HEK293 (cell line): ENCODE results near the gene THRA.

Source experiments
- IKZF3 ChIP-seq: fragments of 450-650 bp; IDR thresholded peaks from 2 replicates; pipeline ENCODE4 v1.5.0; 2018; ENCODE audit warnings: missing biosample characterization, mild to moderate bottlenecking, missing genetic modification characterization, moderate library complexity
- KLF10 ChIP-seq: fragments of 450-650 bp; IDR thresholded peaks from 2 replicates; pipeline ENCODE4 v1.5.1; 2018; ENCODE audit warnings: missing biosample characterization, mild to moderate bottlenecking, missing genetic modification characterization
- KLF7 ChIP-seq: fragments of 450-650 bp; formaldehyde crosslinking; IDR thresholded peaks from 2 replicates; pipeline ENCODE4 v1.5.1; 2016; ENCODE audit warnings: missing biosample characterization, missing genetic modification characterization, borderline replicate concordance
- SALL2 ChIP-seq: fragments of 450-650 bp; formaldehyde crosslinking; IDR thresholded peaks from 2 replicates; pipeline ENCODE4 v1.5.0; 2017; ENCODE audit warnings: missing biosample characterization, mild to moderate bottlenecking, missing genetic modification characterization, borderline replicate concordance
- TCF7L2 ChIP-seq: IDR thresholded peaks from 2 replicates; pipeline ENCODE4 v1.6.1; 2011; ENCODE audit warnings: low read depth, mild to moderate bottlenecking, inconsistent platforms, low read length, moderate library complexity, borderline replicate concordance
- ZNF155 ChIP-seq: fragments of 450-650 bp; formaldehyde crosslinking; IDR thresholded peaks from 2 replicates; pipeline ENCODE4 v1.5.1; 2016; ENCODE audit warnings: missing biosample characterization, missing genetic modification characterization
- ZNF16 ChIP-seq: fragments of 450-650 bp; formaldehyde crosslinking; IDR thresholded peaks from 2 replicates; pipeline ENCODE4 v1.5.1; 2016; ENCODE audit warnings: low read depth, missing biosample characterization, missing genetic modification characterization
- ZNF214 ChIP-seq: fragments of 450-650 bp; formaldehyde crosslinking; IDR thresholded peaks from 2 replicates; pipeline ENCODE4 v1.5.1; 2017; ENCODE audit warnings: missing biosample characterization, mild to moderate bottlenecking, missing genetic modification characterization, borderline replicate concordance
- ZNF248 ChIP-seq: fragments of 450-650 bp; formaldehyde crosslinking; IDR thresholded peaks from 2 replicates; pipeline ENCODE4 v1.5.1; 2017; ENCODE audit warnings: missing biosample characterization, missing genetic modification characterization
- ZNF292 ChIP-seq: fragments of 450-650 bp; formaldehyde crosslinking; IDR thresholded peaks from 2 replicates; pipeline ENCODE4 v1.5.1; 2016; ENCODE audit warnings: low read depth, missing biosample characterization, missing genetic modification characterization, borderline replicate concordance
- ZNF341 ChIP-seq: fragments of 450-650 bp; formaldehyde crosslinking; IDR thresholded peaks from 2 replicates; pipeline ENCODE4; 2016; ENCODE audit warnings: low read depth, missing biosample characterization, missing genetic modification characterization
- ZNF354C ChIP-seq: fragments of 450-650 bp; formaldehyde crosslinking; IDR thresholded peaks from 2 replicates; pipeline ENCODE4 v1.5.1; 2016; ENCODE audit warnings: missing biosample characterization, missing genetic modification characterization, low read depth, borderline replicate concordance
- ZNF366 ChIP-seq: fragments of 450-650 bp; formaldehyde crosslinking; conservative IDR thresholded peaks from 2 replicates; pipeline ENCODE4 v1.5.1; 2016; ENCODE audit warnings: missing biosample characterization, missing genetic modification characterization
- ZNF391 ChIP-seq: fragments of 450-650 bp; formaldehyde crosslinking; IDR thresholded peaks from 2 replicates; pipeline ENCODE4 v1.5.1; 2016; ENCODE audit warnings: low read depth, missing biosample characterization, missing genetic modification characterization, borderline replicate concordance
- ZNF394 ChIP-seq: fragments of 450-650 bp; formaldehyde crosslinking; IDR thresholded peaks from 2 replicates; pipeline ENCODE4 v1.5.1; 2016; ENCODE audit warnings: missing biosample characterization, missing genetic modification characterization, mild to moderate bottlenecking, moderate library complexity, borderline replicate concordance
- ZNF426 ChIP-seq: fragments of 450-650 bp; formaldehyde crosslinking; IDR thresholded peaks from 2 replicates; pipeline ENCODE4 v1.5.1; 2017; ENCODE audit warnings: missing biosample characterization, missing genetic modification characterization, mild to moderate bottlenecking, inconsistent platforms, moderate library complexity
- ZNF626 ChIP-seq: fragments of 450-650 bp; sonication (Bioruptor Pico); formaldehyde crosslinking; IDR thresholded peaks from 2 replicates; pipeline ENCODE4 v1.5.1; 2018; ENCODE audit warnings: missing biosample characterization, missing genetic modification characterization, inconsistent platforms
- ZNF660 ChIP-seq: fragments of 450-650 bp; IDR thresholded peaks from 2 replicates; pipeline ENCODE4 v1.5.1; 2018; ENCODE audit warnings: missing biosample characterization, mild to moderate bottlenecking, missing genetic modification characterization
- ZNF670 ChIP-seq: fragments of 450-650 bp; formaldehyde crosslinking; IDR thresholded peaks from 2 replicates; pipeline ENCODE4 v1.5.1; 2016; ENCODE audit warnings: missing biosample characterization, missing genetic modification characterization, low read depth
- ZNF792 ChIP-seq: fragments of 450-650 bp; formaldehyde crosslinking; IDR thresholded peaks from 2 replicates; pipeline ENCODE4 v1.5.1; 2016; ENCODE audit warnings: missing biosample characterization, missing genetic modification characterization
- ZNF837 ChIP-seq: fragments of 450-650 bp; formaldehyde crosslinking; IDR thresholded peaks from 2 replicates; pipeline ENCODE4 v1.5.1; 2016; ENCODE audit warnings: missing biosample characterization, missing genetic modification characterization
- TF ChIP-seq, protein P1 (sequence below): fragments of 450-650 bp; formaldehyde crosslinking; IDR thresholded peaks from 2 replicates; pipeline ENCODE4 v1.5.1; 2016; ENCODE audit warnings: missing biosample characterization, missing genetic modification characterization
- TF ChIP-seq, protein P2 (sequence below): fragments of 450-650 bp; formaldehyde crosslinking; IDR thresholded peaks from 2 replicates; pipeline ENCODE4 v1.5.1; 2017; ENCODE audit warnings: missing biosample characterization, missing genetic modification characterization
- TF ChIP-seq, protein P3 (sequence below): IDR thresholded peaks from 2 replicates; pipeline ENCODE4 v1.6.1; 2011; ENCODE audit warnings: mild to moderate bottlenecking, low read depth, low read length, borderline replicate concordance
- TF ChIP-seq, protein P4 (sequence below): fragments of 450-650 bp; formaldehyde crosslinking; IDR thresholded peaks from 2 replicates; pipeline ENCODE4 v1.5.1; 2016; ENCODE audit warnings: missing biosample characterization, missing genetic modification characterization, borderline replicate concordance
- TF ChIP-seq, protein P5 (sequence below): fragments of 450-650 bp; formaldehyde crosslinking; IDR thresholded peaks from 2 replicates; pipeline ENCODE4 v1.5.1; 2016; ENCODE audit warnings: missing biosample characterization, missing genetic modification characterization
- TF ChIP-seq, protein P6 (sequence below): fragments of 450-650 bp; IDR thresholded peaks from 2 replicates; pipeline ENCODE4 v1.5.1; 2018; ENCODE audit warnings: missing biosample characterization, missing genetic modification characterization

Gene THRA

DNA sequence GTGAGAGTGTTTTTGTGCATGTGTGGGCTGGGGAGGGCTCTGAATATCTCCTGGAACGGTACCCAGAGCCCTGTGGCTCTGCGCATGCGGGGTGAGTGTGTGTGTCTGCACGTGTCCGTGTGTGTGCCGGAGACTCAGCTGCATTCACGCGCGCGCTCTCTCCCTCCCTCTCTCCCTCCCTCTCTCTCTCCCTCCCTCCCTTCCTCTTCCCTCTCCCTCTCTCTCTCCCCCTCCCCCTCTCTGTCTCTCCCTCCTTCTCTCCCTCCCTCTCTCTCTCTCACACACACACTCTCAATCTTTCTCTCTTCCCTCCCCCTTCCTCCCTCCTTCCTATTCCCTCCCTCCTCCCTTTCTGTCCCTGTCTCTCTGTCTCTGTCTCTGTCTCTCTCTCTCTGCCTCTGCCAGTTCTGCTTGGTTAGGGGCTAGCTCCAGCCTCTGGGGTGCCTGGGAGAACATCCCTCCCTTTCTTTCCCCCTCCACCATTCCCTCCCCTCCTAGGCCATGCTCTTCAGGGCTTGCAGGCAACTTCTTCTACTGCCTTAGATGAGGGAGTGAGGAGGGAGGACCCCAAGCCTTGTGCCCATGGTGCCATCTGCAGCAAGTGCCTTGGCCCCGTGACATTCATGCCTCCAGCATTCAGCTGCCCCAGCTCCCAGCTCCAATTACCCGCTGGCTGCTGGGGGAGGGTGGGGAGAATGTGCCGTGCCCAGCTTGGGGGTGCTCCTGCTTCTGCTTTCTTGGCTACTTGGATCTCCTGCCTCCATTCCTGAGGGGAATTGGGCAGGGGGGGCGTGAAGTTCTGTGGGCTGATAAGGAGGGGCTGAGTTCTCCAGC lies 6.4 kb downstream of the THRA start (continued):
- TF ChIP-seq, protein P1, sequence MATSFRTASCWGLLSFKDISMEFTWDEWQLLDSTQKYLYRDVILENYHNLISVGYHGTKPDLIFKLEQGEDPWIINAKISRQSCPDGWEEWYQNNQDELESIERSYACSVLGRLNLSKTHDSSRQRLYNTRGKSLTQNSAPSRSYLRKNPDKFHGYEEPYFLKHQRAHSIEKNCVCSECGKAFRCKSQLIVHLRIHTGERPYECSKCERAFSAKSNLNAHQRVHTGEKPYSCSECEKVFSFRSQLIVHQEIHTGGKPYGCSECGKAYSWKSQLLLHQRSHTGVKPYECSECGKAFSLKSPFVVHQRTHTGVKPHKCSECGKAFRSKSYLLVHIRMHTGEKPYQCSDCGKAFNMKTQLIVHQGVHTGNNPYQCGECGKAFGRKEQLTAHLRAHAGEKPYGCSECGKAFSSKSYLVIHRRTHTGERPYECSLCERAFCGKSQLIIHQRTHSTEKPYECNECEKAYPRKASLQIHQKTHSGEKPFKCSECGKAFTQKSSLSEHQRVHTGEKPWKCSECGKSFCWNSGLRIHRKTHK (tag by site-specific recombination): no peak
- TF ChIP-seq ZNF391 (tag by site-specific recombination) (peak; percentile 86), ZNF248 (no peak), ZNF426 (tag by site-specific recombination) (no peak), KLF10 (no peak), ZNF155 (tag by site-specific recombination) (no peak), ZNF341 (no peak; the same call in 1 of the 2 replicates), ZNF366 (peak; percentile 99), ZNF626 (no peak), IKZF3 (tag by site-specific recombination) (0 out of 2 replicates have a peak, but pooled peaks have one; percentile 26), ZNF354C (tag by site-specific recombination) (no peak), KLF7 (tag by site-specific recombination) (peak; percentile 77; the same call in 1 of the 2 replicates), ZNF292 (no peak), ZNF16 (no peak), ZNF670 (tag by site-specific recombination) (no peak), SALL2 (tag by site-specific recombination) (no peak), ZNF792 (tag by site-specific recombination) (0 out of 2 replicates have a peak, but pooled peaks have one; percentile 43), ZNF837 (no peak), ZNF660 (tag by site-specific recombination) (no peak), TCF7L2 (no peak), ZNF214 (tag by site-specific recombination) (no peak), ZNF394 (tag by site-specific recombination) (no peak)
- TF ChIP-seq, protein P2, sequence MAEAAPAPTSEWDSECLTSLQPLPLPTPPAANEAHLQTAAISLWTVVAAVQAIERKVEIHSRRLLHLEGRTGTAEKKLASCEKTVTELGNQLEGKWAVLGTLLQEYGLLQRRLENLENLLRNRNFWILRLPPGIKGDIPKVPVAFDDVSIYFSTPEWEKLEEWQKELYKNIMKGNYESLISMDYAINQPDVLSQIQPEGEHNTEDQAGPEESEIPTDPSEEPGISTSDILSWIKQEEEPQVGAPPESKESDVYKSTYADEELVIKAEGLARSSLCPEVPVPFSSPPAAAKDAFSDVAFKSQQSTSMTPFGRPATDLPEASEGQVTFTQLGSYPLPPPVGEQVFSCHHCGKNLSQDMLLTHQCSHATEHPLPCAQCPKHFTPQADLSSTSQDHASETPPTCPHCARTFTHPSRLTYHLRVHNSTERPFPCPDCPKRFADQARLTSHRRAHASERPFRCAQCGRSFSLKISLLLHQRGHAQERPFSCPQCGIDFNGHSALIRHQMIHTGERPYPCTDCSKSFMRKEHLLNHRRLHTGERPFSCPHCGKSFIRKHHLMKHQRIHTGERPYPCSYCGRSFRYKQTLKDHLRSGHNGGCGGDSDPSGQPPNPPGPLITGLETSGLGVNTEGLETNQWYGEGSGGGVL (tag by site-specific recombination): peak; percentile 99
- TF ChIP-seq, protein P3, sequence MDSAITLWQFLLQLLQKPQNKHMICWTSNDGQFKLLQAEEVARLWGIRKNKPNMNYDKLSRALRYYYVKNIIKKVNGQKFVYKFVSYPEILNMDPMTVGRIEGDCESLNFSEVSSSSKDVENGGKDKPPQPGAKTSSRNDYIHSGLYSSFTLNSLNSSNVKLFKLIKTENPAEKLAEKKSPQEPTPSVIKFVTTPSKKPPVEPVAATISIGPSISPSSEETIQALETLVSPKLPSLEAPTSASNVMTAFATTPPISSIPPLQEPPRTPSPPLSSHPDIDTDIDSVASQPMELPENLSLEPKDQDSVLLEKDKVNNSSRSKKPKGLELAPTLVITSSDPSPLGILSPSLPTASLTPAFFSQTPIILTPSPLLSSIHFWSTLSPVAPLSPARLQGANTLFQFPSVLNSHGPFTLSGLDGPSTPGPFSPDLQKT: no peak
- TF ChIP-seq, protein P4, sequence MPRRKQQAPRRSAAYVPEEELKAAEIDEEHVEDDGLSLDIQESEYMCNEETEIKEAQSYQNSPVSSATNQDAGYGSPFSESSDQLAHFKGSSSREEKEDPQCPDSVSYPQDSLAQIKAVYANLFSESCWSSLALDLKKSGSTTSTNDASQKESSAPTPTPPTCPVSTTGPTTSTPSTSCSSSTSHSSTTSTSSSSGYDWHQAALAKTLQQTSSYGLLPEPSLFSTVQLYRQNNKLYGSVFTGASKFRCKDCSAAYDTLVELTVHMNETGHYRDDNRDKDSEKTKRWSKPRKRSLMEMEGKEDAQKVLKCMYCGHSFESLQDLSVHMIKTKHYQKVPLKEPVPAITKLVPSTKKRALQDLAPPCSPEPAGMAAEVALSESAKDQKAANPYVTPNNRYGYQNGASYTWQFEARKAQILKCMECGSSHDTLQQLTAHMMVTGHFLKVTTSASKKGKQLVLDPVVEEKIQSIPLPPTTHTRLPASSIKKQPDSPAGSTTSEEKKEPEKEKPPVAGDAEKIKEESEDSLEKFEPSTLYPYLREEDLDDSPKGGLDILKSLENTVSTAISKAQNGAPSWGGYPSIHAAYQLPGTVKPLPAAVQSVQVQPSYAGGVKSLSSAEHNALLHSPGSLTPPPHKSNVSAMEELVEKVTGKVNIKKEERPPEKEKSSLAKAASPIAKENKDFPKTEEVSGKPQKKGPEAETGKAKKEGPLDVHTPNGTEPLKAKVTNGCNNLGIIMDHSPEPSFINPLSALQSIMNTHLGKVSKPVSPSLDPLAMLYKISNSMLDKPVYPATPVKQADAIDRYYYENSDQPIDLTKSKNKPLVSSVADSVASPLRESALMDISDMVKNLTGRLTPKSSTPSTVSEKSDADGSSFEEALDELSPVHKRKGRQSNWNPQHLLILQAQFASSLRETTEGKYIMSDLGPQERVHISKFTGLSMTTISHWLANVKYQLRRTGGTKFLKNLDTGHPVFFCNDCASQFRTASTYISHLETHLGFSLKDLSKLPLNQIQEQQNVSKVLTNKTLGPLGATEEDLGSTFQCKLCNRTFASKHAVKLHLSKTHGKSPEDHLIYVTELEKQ: peak; percentile 55; the same call in 1 of the 2 replicates
- TF ChIP-seq, protein P5, sequence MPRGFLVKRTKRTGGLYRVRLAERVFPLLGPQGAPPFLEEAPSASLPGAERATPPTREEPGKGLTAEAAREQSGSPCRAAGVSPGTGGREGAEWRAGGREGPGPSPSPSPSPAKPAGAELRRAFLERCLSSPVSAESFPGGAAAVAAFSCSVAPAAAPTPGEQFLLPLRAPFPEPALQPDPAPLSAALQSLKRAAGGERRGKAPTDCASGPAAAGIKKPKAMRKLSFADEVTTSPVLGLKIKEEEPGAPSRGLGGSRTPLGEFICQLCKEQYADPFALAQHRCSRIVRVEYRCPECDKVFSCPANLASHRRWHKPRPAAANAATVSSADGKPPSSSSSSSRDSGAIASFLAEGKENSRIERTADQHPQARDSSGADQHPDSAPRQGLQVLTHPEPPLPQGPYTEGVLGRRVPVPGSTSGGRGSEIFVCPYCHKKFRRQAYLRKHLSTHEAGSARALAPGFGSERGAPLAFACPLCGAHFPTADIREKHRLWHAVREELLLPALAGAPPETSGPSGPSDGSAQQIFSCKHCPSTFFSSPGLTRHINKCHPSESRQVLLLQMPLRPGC (tag by site-specific recombination): 0 out of 2 replicates have a peak, but pooled peaks have one; percentile 26
- TF ChIP-seq, protein P6, sequence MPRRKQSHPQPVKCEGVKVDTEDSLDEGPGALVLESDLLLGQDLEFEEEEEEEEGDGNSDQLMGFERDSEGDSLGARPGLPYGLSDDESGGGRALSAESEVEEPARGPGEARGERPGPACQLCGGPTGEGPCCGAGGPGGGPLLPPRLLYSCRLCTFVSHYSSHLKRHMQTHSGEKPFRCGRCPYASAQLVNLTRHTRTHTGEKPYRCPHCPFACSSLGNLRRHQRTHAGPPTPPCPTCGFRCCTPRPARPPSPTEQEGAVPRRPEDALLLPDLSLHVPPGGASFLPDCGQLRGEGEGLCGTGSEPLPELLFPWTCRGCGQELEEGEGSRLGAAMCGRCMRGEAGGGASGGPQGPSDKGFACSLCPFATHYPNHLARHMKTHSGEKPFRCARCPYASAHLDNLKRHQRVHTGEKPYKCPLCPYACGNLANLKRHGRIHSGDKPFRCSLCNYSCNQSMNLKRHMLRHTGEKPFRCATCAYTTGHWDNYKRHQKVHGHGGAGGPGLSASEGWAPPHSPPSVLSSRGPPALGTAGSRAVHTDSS: no peak
